Adipocyte (in vitro differentiated cells): ENCODE data around the gene AHCTF1.
A peak's percentile ranks its signal among the peaks of the same experiment; 100 is the strongest.

Experiments
- DNase-seq: peaks from one replicate; pipeline ENCODE4 v3.0.0-alpha.2; 2015; ENCODE audit warnings: low read depth
- H3K27me3 ChIP-seq: replicated peaks from 2 replicates; pipeline ENCODE4 v1.7.0; 2013; ENCODE audit warnings: mild to moderate bottlenecking, low read length, moderate library complexity; ENCODE audit not compliant: control insufficient read depth, insufficient read depth
- H3K36me3 ChIP-seq: 2 replicates; pipeline ENCODE4 v1.7.0; 2013; ENCODE audit warnings: low read length, mild to moderate bottlenecking, moderate library complexity; ENCODE audit not compliant: control insufficient read depth, insufficient read depth, severe bottlenecking
- H3K4me1 ChIP-seq: 2 replicates; pipeline ENCODE4 v1.7.0; 2013; ENCODE audit warnings: mild to moderate bottlenecking, low read length, moderate library complexity; ENCODE audit not compliant: control insufficient read depth, insufficient read depth
- H3K4me3 ChIP-seq: 2 replicates; pipeline ENCODE4 v1.7.0; 2013; ENCODE audit warnings: mild to moderate bottlenecking, low read length, moderate library complexity
- H3K9ac ChIP-seq: 2 replicates; pipeline ENCODE4 v1.7.0; 2013; ENCODE audit warnings: mild to moderate bottlenecking, low read length, moderate library complexity
- H3K9me3 ChIP-seq: 2 replicates; pipeline ENCODE4 v1.7.0; 2013; ENCODE audit warnings: mild to moderate bottlenecking, low read length, moderate library complexity; ENCODE audit not compliant: control insufficient read depth

The AHCTF1 gene

GRCh38 chr1:246931549-246932365, at the start of gene AHCTF1:
TSS of gene AHCTF1 (minus strand) at chr1:246931948. CDS start at chr1:246918370, 13,578 bp downstream.
- Histone ChIP-seq H3K4me3 (peak within 1 kb of the TSS; percentile 94), H3K27me3 (no peaks in the 10 kb centered on the region), H3K9ac (peak within 1 kb of the TSS; percentile 92), H3K4me1 (peaks cover 25% of the 10 kb centered on the region), H3K9me3 (no peaks in the 10 kb centered on the region), H3K36me3 (peaks cover 3% of the 10 kb centered on the region)
- DNase-seq, result peak; percentile 100

- H3K36me3 ChIP-seq, result no peaks in the 10 kb centered on the region
- H3K27me3 ChIP-seq, result no peaks in the 10 kb centered on the region
- no peak overlapping the region for H3K9ac ChIP-seq
- no peak overlapping the region for H3K4me3 ChIP-seq
- no peak for DNase-seq
- H3K4me1 ChIP-seq, result no peaks in the 10 kb centered on the region
- H3K9me3 ChIP-seq, result peaks cover 63% of the 10 kb centered on the region
Observed at GRCh38 chr1:246978785-246979184, 47.0 kb upstream of the AHCTF1 start.

- Histone ChIP-seq H3K4me3 (no peak overlapping the region), H3K9me3 (peaks cover 58% of the 10 kb centered on the region), H3K27me3 (no peaks in the 10 kb centered on the region), H3K9ac (no peak overlapping the region), H3K4me1 (no peaks in the 10 kb centered on the region), H3K36me3 (no peaks in the 10 kb centered on the region)
- no peak for DNase-seq
Observed at GRCh38 chr1:246978281-246978680, 46.5 kb upstream of the AHCTF1 start.

GRCh38 chr1:246971969-246972368, 40.2 kb upstream of the AHCTF1 start:
- Histone ChIP-seq H3K9me3 (peaks cover 12% of the 10 kb centered on the region), H3K36me3 (no peaks in the 10 kb centered on the region), H3K9ac (no peak overlapping the region), H3K27me3 (no peaks in the 10 kb centered on the region), H3K4me3 (no peak overlapping the region), H3K4me1 (no peaks in the 10 kb centered on the region)
- no peak for DNase-seq

- Histone ChIP-seq H3K27me3 (no peaks in the 10 kb centered on the region), H3K36me3 (no peaks in the 10 kb centered on the region), H3K4me3 (peak overlapping the region; percentile 62), H3K4me1 (no peaks in the 10 kb centered on the region), H3K9ac (no peak overlapping the region), H3K9me3 (peaks cover 12% of the 10 kb centered on the region)
- DNase-seq, result peak; percentile 7
Observed at GRCh38 chr1:246971090-246971721, 39.5 kb upstream of the AHCTF1 start.

GRCh38 chr1:246969621-246970020, 37.9 kb upstream of the AHCTF1 start:
- DNase-seq, result no peak
- H3K4me1 ChIP-seq, result no peaks in the 10 kb centered on the region
- no peak overlapping the region for H3K9ac ChIP-seq
- H3K27me3 ChIP-seq, result no peaks in the 10 kb centered on the region
- H3K4me3 ChIP-seq, result no peak overlapping the region
- no peaks in the 10 kb centered on the region for H3K36me3 ChIP-seq
- peaks cover 4% of the 10 kb centered on the region for H3K9me3 ChIP-seq

GRCh38 chr1:246966502-246966901, 34.8 kb upstream of the AHCTF1 start:
- no peaks in the 10 kb centered on the region for H3K27me3 ChIP-seq
- no peak overlapping the region for H3K9ac ChIP-seq
- no peak for DNase-seq
- peaks cover 10% of the 10 kb centered on the region for H3K4me1 ChIP-seq
- H3K36me3 ChIP-seq, result no peaks in the 10 kb centered on the region
- no peak overlapping the region for H3K4me3 ChIP-seq
- H3K9me3 ChIP-seq, result peaks cover 4% of the 10 kb centered on the region

GRCh38 chr1:246959944-246960693, 28.4 kb upstream of the AHCTF1 start:
- H3K9me3 ChIP-seq, result no peaks in the 10 kb centered on the region
- H3K27me3 ChIP-seq, result no peaks in the 10 kb centered on the region
- no peak for DNase-seq
- no peak overlapping the region for H3K9ac ChIP-seq
- H3K4me3 ChIP-seq, result no peak overlapping the region
- H3K36me3 ChIP-seq, result no peaks in the 10 kb centered on the region
- H3K4me1 ChIP-seq, result peaks cover 21% of the 10 kb centered on the region

GRCh38 chr1:246954126-246954525, 22.4 kb upstream of the AHCTF1 start:
- Histone ChIP-seq H3K4me1 (peaks cover 24% of the 10 kb centered on the region), H3K36me3 (no peaks in the 10 kb centered on the region), H3K4me3 (peak overlapping the region; percentile 17), H3K27me3 (no peaks in the 10 kb centered on the region), H3K9ac (no peak overlapping the region), H3K9me3 (no peaks in the 10 kb centered on the region)
- DNase-seq, result no peak

GRCh38 chr1:246951413-246951812, 19.7 kb upstream of the AHCTF1 start:
- H3K27me3 ChIP-seq, result no peaks in the 10 kb centered on the region
- no peaks in the 10 kb centered on the region for H3K36me3 ChIP-seq
- no peak overlapping the region for H3K9ac ChIP-seq
- no peak for DNase-seq
- H3K4me1 ChIP-seq, result peaks cover 46% of the 10 kb centered on the region
- H3K4me3 ChIP-seq, result no peak overlapping the region
- H3K9me3 ChIP-seq, result no peaks in the 10 kb centered on the region

- no peak overlapping the region for H3K4me3 ChIP-seq
- peak overlapping the region; percentile 54 for H3K9ac ChIP-seq
- H3K4me1 ChIP-seq, result peaks cover 48% of the 10 kb centered on the region
- H3K36me3 ChIP-seq, result no peaks in the 10 kb centered on the region
- no peak for DNase-seq
- H3K27me3 ChIP-seq, result no peaks in the 10 kb centered on the region
- H3K9me3 ChIP-seq, result no peaks in the 10 kb centered on the region
Observed at GRCh38 chr1:246949956-246950355, 18.2 kb upstream of the AHCTF1 start.
